ENCODE results near the gene IQSEC1. TPM values are rescaled to one million over a fixed set of nuclear protein-coding genes. Genes with fewer than 3 reads are reported as not detected.
"Not testable (repeated sequence)": the region's sequence is repeated elsewhere in the genome, so short reads cannot be mapped to it uniquely, and the experiment has no call there.

IQSEC1 gene
- total and polyA plus RNA-seq, 2 experiments from 2014 or later = 17.8 to 51.7 TPM

DNA sequence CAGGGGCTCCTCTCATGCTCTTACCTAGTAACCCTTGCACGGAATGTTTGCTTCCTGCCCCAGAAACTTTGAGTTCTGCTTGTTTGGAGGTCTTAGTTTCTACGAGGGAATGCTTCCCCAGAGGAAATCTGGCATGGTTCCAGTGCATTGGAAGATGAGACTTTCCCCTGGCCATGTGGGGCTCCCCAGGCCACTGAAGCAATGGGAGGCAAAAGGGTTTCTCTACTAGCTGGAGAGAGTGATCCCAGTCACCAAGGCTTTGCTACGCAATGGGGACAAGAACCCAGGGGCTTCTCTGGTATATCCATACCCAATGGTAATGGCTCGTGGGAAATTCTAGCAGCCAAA, 187.7 kb downstream of the IQSEC1 start:
- no peak for DNase-seq (ENCODE audit: low read depth in 1 of 2, low spot score in 1 of 2)
- H3K9me3 ChIP-seq (ENCODE audit: low read depth) = no peaks in the 10 kb centered on the region
- H3K27ac ChIP-seq = no peak overlapping the region
- peaks cover 27% of the 10 kb centered on the region for H3K27me3 ChIP-seq
- TF ChIP-seq, protein P1, sequence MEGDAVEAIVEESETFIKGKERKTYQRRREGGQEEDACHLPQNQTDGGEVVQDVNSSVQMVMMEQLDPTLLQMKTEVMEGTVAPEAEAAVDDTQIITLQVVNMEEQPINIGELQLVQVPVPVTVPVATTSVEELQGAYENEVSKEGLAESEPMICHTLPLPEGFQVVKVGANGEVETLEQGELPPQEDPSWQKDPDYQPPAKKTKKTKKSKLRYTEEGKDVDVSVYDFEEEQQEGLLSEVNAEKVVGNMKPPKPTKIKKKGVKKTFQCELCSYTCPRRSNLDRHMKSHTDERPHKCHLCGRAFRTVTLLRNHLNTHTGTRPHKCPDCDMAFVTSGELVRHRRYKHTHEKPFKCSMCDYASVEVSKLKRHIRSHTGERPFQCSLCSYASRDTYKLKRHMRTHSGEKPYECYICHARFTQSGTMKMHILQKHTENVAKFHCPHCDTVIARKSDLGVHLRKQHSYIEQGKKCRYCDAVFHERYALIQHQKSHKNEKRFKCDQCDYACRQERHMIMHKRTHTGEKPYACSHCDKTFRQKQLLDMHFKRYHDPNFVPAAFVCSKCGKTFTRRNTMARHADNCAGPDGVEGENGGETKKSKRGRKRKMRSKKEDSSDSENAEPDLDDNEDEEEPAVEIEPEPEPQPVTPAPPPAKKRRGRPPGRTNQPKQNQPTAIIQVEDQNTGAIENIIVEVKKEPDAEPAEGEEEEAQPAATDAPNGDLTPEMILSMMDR (IDR thresholded peaks at IDR 0.05; ENCODE audit: low read depth, low read length) = no peak
- no peaks in the 10 kb centered on the region for H3K36me3 ChIP-seq
- H3K4me1 ChIP-seq (ENCODE audit: low read depth) = no peaks in the 10 kb centered on the region
- no peak overlapping the region for H3K4me3 ChIP-seq

DNA sequence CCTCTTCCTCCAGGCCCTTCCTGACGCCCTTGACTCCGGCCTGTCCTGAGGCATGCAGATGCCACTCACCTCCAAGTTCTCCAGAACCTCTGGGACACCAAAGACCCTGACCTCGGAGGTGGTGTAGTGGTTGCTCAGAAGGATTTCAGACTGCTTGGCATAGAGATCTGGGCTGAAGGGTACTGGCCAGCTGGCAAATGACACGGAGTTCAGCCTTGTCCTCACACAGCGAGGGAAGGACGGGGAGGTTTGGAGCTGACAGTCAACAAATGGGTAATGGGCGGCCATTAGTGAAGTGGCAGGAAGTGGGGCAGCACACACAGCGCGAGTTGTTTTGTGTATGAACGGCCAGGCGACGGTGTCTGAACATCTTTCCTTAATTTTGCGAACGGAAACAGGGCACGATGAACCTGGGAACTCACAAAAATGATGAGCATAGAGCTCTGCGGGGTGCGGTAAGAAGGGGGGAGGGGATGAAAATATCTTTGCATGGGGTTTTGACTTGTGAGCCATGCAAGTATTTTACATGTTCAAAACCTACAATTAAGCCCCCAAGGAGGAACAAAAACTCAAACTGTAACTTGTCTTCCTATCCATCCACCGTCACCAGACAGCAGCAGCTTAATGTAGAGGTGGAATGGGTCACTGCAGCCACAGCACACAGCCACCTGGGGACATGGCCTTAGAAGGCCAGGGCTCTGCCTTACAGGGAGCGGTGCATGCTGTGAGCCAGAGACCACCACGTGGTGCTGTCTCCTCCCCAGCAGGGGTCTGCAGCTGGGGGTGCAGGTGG, 188.2 kb downstream of the IQSEC1 start:
- TF ChIP-seq, protein P1 (IDR thresholded peaks at IDR 0.05; ENCODE audit: low read depth, low read length) = no peak
- no peaks in the 10 kb centered on the region for H3K9me3 ChIP-seq (ENCODE audit: low read depth)
- no peak for DNase-seq (ENCODE audit: low read depth in 1 of 2, low spot score in 1 of 2)
- H3K27me3 ChIP-seq = peaks cover 24% of the 10 kb centered on the region
- H3K4me1 ChIP-seq (ENCODE audit: low read depth) = no peaks in the 10 kb centered on the region
- H3K36me3 ChIP-seq = no peaks in the 10 kb centered on the region
- H3K27ac ChIP-seq = no peak overlapping the region
- no peak overlapping the region for H3K4me3 ChIP-seq

DNA sequence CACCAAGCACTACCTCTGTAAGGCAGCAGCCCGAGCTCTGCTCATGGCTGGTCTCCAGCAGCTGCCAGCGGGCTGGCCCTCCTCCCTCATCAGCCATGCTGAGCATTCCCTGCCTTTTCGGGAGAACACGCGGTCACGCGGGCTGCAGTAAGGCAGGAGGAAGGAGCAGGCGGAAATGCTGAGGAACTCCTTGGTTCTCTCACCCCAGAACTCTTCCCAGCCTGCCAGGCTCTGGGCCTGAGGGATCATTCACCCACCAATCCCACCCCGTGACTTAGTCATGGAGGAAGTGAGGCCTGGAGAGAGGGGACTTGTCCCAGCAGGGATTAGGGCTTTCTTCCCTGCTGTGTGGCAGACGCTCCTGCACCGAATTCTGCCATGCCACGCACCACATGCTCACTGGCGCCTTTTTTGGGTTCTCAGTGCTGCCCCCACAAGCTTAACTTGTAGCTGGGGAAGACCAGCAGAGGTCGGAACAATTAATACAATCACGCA, 189.0 kb downstream of the IQSEC1 start:
- TF ChIP-seq, protein P1 (IDR thresholded peaks at IDR 0.05; ENCODE audit: low read depth, low read length) = no peak
- H3K9me3 ChIP-seq (ENCODE audit: low read depth) = no peaks in the 10 kb centered on the region
- no peaks in the 10 kb centered on the region for H3K4me1 ChIP-seq (ENCODE audit: low read depth)
- H3K36me3 ChIP-seq = no peaks in the 10 kb centered on the region
- DNase-seq (ENCODE audit: low read depth in 1 of 2, low spot score in 1 of 2) = peak in 1 of 2 donors; percentile 17
- H3K4me3 ChIP-seq = no peak overlapping the region
- peaks cover 18% of the 10 kb centered on the region for H3K27me3 ChIP-seq
- H3K27ac ChIP-seq = no peak overlapping the region

DNA sequence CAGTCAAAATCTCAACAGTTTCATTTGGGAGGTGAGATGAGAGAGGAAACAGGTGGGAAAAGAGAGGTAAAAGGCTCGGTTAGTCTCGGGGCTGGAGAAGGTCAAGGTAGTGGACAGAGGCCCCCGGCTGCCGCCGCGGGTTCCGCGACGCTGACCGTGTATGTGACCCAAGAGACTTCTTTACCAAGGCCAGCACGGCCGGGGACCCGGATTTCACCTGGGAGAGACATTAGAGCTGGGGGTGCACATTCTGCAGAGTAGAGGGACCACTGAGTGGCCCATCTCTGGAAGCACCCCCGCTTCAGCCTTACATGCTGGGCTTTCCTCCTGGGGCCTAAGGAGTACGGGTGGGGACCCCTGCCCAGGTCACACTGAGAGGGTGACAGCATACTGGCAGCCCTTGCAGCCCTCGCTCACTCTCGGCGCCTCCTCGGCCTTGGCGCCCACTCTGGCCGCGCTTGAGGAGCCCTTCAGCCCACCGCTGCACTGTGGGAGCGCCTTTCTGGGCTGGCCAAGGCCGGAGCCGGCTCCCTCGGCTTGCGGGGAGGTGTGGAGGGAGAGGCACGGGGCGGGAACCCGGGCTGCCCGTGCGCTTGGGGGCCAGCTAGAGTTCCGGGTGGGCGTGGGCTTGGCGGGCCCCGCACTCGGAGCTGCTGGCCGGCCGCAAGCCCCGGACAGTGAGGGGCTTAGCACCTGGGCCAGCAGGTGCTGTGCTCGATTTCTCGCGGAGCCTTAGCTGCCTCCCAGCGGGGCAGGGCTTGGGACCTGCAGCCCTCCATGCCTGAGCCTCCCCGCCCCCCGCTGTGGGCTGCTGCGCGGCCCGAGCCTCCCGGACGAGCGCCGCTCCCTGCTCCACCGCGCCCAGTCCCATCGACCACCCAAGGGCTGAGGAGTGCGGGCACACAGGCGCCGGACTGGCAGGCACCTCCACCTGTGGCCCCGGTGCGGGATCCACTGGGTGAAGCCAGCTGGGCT, 190.6 kb downstream of the IQSEC1 start:
- no peaks in the 10 kb centered on the region for H3K36me3 ChIP-seq
- H3K9me3 ChIP-seq (ENCODE audit: low read depth) = no peaks in the 10 kb centered on the region
- no peak overlapping the region for H3K4me3 ChIP-seq
- H3K27me3 ChIP-seq = peaks cover 5% of the 10 kb centered on the region
- DNase-seq (ENCODE audit: low read depth in 1 of 2, low spot score in 1 of 2) = no peak
- H3K27ac ChIP-seq = no peak overlapping the region
- no peaks in the 10 kb centered on the region for H3K4me1 ChIP-seq (ENCODE audit: low read depth)
- TF ChIP-seq, protein P1 (IDR thresholded peaks at IDR 0.05; ENCODE audit: low read depth, low read length) = no peak

DNA sequence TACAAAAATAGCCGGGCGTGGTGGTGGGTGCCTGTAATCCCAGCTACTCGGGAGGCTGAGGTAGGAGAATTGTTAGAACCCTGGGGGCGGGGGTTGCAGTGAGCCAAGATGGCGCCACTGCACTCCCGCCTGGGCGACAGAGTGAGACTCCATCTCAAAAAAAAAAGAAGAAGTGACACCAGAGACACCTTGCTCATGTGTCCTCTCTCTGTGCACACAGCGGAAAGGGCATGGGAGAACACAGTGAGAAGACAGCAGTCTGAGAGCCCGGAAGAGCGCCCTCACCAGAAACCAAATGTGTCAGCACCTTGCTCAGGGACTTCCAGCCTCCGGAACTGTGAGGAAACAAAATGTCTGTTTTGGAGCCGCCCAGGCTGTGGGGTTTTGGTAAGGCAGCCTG, 191.4 kb downstream of the IQSEC1 start:
- DNase-seq (ENCODE audit: low read depth in 1 of 2, low spot score in 1 of 2); H3K4me1 ChIP-seq (ENCODE audit: low read depth); H3K36me3 ChIP-seq; H3K27ac ChIP-seq; H3K4me3 ChIP-seq; H3K27me3 ChIP-seq; H3K9me3 ChIP-seq (ENCODE audit: low read depth): not testable (repeated sequence)
